Keratinocyte (primary cell): ENCODE results near the gene FBLN5. TPM values are rescaled to one million over a fixed set of nuclear protein-coding genes. Genes with fewer than 3 reads are reported as not detected.

Experiments
- DNase-seq: peaks from one replicate; pipeline ENCODE4 v3.0.0-alpha.2; 2011; ENCODE audit warnings: low read depth, missing footprints, low spot score
- FAIRE-seq: peaks from 2 replicates; lab custom pipeline; 2011; peaks lifted over from hg19 to GRCh38; lab: Jason Lieb, UNC
- H2AFZ ChIP-seq: 2 replicates; pipeline ENCODE4 v1.6.0; 2012; ENCODE audit warnings: low read length, control low read depth, inconsistent platforms; ENCODE audit not compliant: control insufficient read depth
- H3K27ac ChIP-seq: 2 replicates; pipeline ENCODE4 v1.5.1; 2011; ENCODE audit warnings: low read length; ENCODE audit not compliant: control insufficient read depth, insufficient read depth
- H3K27me3 ChIP-seq: 3 replicates; pipeline ENCODE4 v1.6.0; 2011; ENCODE audit warnings: low read length; ENCODE audit not compliant: control insufficient read depth, insufficient read depth; ENCODE audit errors: extremely low read depth
- H3K36me3 ChIP-seq, 2 experiments: 2 replicates in 1 of 2; 3 replicates in 1 of 2; pipeline ENCODE4 v1.5.1; 2011; ENCODE audit warnings: low read length in 2 of 2, mild to moderate bottlenecking in 1 of 2; ENCODE audit not compliant: control insufficient read depth in 2 of 2, insufficient read depth in 2 of 2; ENCODE audit errors: extremely low read depth in 1 of 2
- H3K4me1 ChIP-seq: 3 replicates; pipeline ENCODE4 v1.5.1; 2011; ENCODE audit warnings: low read length; ENCODE audit not compliant: control insufficient read depth, insufficient read depth; ENCODE audit errors: extremely low read depth
- H3K4me2 ChIP-seq: 3 replicates; pipeline ENCODE4 v1.6.0; 2011; ENCODE audit warnings: low read depth, low read length; ENCODE audit not compliant: control insufficient read depth, insufficient read depth; ENCODE audit errors: extremely low read depth
- H3K4me3 ChIP-seq, 3 experiments: fragments of 200-600 bp in 1 of 3; sonication (generic) in 1 of 3; 2 replicates in 2 of 3; 3 replicates in 1 of 3; pipeline ENCODE4 v1.5.1; 2011 to 2016; ENCODE audit warnings: low read length in 3 of 3, mild to moderate bottlenecking in 3 of 3, control low read depth in 2 of 3, inconsistent platforms in 1 of 3, low read depth in 1 of 3, mixed read lengths in 1 of 3, mixed run types in 1 of 3, moderate library complexity in 1 of 3; ENCODE audit not compliant: control insufficient read depth in 2 of 3, insufficient read depth in 2 of 3; ENCODE audit errors: extremely low read depth in 1 of 3
- H3K79me2 ChIP-seq: 2 replicates; pipeline ENCODE4 v1.6.0; 2012; ENCODE audit warnings: low read length; ENCODE audit not compliant: control insufficient read depth, insufficient read depth
- H3K9ac ChIP-seq: 3 replicates; pipeline ENCODE4 v1.6.0; 2011; ENCODE audit warnings: low read length; ENCODE audit not compliant: control insufficient read depth, insufficient read depth; ENCODE audit errors: extremely low read depth
- H3K9me1 ChIP-seq: 3 replicates; pipeline ENCODE4 v1.6.0; 2011; ENCODE audit warnings: low read length; ENCODE audit not compliant: control insufficient read depth, insufficient read depth; ENCODE audit errors: extremely low read depth
- H3K9me3 ChIP-seq: 2 replicates; pipeline ENCODE4 v1.5.1; 2012; ENCODE audit warnings: low read depth, low read length; ENCODE audit not compliant: control insufficient read depth
- H4K20me1 ChIP-seq: 3 replicates; pipeline ENCODE4 v1.6.0; 2011; ENCODE audit warnings: low read length; ENCODE audit not compliant: control insufficient read depth, insufficient read depth; ENCODE audit errors: extremely low read depth
- EZH2 ChIP-seq: IDR thresholded peaks from one replicate; pipeline ENCODE4 v1.6.1; 2012; ENCODE audit warnings: inconsistent platforms, mild to moderate bottlenecking, low read length, moderate library complexity
- dilution Hi-C: fragments of 300-500 bp; cut with MboI; formaldehyde crosslinking; loops from one replicate; pipeline ENCODE4 v1.7.0; 2020; ENCODE audit warnings: low sequenced_read_pairs; ENCODE audit not compliant: extremely low pct_ligation_motif_present
- polyA plus RNA-seq, 5 experiments: library from polyadenylated mRNA; depleted of rRNA in 3 of 5; stranded (reverse) in 3 of 5; stranded (forward) in 1 of 5; unstranded in 1 of 5; fragments of >200 nt; gene quantifications; 1 replicate in 1 of 5; 2 replicates in 3 of 5; 3 replicates in 1 of 5; pipeline versions ENCODE4 v1.2.1 to v1.2.3, GENCODE V29; 2011 to 2012; ENCODE audit warnings: missing spikeins in 2 of 5, low read depth in 1 of 5, low replicate concordance in 1 of 5
- TF ChIP-seq, protein P1 (sequence below), 3 experiments: IDR thresholded peaks in 1 of 3; conservative IDR thresholded peaks in 1 of 3; optimal IDR thresholded peaks in 1 of 3; 2 replicates in 2 of 3; 3 replicates in 1 of 3; pipeline versions ENCODE3 to v1.5.1; 2011; ENCODE audit warnings: low read length in 3 of 3, mild to moderate bottlenecking in 3 of 3, moderate library complexity in 2 of 3, control low read depth in 1 of 3, inconsistent platforms in 1 of 3; ENCODE audit not compliant: insufficient read depth in 2 of 3; ENCODE audit errors: extremely low read depth in 1 of 3

The FBLN5 gene
- polyA plus RNA-seq, 1 donor (not counting 4 experiments of a cell fraction or from before 2014, with no cell fraction given), result 0.10 TPM

DNA sequence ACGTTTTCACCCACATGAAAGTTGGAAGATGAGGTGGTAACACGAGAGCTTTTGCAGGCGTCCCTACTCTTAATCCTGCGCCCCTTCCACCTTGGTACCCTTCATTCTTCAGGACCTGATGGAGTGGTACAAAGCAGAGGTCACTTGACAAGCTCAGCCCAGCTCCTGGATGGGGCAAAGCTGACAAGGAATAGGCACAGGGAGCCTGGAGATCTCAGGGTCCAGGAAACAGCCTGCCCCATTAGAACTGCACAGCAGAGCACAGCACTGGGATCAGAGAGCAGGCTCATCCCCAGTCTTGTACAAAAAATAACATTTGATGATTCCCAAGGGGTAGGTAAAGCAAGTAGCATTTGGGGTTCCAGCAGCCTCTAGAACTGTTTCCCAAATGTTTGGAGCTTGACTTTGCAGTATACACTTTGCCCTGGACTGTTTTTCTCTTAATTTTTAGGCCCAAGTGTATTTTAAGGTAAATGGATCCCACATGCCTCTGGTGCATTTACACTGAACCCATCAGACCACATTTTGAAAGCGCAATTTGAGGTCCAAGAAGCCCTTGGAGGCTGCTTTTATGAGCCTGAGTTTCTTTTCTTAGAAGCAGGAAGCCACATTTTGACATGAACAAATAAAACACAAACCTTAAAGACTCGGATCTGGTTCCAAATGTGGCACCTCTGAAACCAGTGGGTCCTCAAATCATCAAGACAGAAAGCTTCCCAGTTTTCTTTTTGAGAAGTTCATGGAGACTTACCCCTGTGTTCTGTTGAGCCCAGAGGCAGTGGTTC is 80.8 kb downstream of the FBLN5 start:
- H3K27ac ChIP-seq, result no peak overlapping the region
- no peaks in the 10 kb centered on the region for H3K9me1 ChIP-seq
- H3K4me2 ChIP-seq, result no peak overlapping the region
- DNase-seq (no peak), FAIRE-seq (no peak)
- H3K4me3 ChIP-seq, result no peak overlapping the region
- no peak for TF ChIP-seq EZH2
- TF ChIP-seq, protein P1, sequence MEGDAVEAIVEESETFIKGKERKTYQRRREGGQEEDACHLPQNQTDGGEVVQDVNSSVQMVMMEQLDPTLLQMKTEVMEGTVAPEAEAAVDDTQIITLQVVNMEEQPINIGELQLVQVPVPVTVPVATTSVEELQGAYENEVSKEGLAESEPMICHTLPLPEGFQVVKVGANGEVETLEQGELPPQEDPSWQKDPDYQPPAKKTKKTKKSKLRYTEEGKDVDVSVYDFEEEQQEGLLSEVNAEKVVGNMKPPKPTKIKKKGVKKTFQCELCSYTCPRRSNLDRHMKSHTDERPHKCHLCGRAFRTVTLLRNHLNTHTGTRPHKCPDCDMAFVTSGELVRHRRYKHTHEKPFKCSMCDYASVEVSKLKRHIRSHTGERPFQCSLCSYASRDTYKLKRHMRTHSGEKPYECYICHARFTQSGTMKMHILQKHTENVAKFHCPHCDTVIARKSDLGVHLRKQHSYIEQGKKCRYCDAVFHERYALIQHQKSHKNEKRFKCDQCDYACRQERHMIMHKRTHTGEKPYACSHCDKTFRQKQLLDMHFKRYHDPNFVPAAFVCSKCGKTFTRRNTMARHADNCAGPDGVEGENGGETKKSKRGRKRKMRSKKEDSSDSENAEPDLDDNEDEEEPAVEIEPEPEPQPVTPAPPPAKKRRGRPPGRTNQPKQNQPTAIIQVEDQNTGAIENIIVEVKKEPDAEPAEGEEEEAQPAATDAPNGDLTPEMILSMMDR (optimal IDR thresholded peaks at IDR 0.05 in 1 of 3, IDR thresholded peaks at IDR 0.05 in 1 of 3, conservative IDR thresholded peaks at IDR 0.05 in 1 of 3; ENCODE audit: extremely low read depth in 1 of 3, insufficient read depth in 2 of 3, low read length in 3 of 3), result no peak
- no peaks in the 10 kb centered on the region for H3K79me2 ChIP-seq
- H3K9ac ChIP-seq, result no peak overlapping the region
- no peaks in the 10 kb centered on the region for H3K9me3 ChIP-seq
- no peaks in the 10 kb centered on the region for H4K20me1 ChIP-seq
- dilution Hi-C loops, result no loop called here
- no peaks in the 10 kb centered on the region for H3K36me3 ChIP-seq
- no peaks in the 10 kb centered on the region for H3K4me1 ChIP-seq
- H3K27me3 ChIP-seq, result no peaks in the 10 kb centered on the region
- no peak overlapping the region for H2AFZ ChIP-seq

GRCh38 chr14:91866061-91866460 is 81.4 kb downstream of the FBLN5 start:
- Histone ChIP-seq H4K20me1 (no peaks in the 10 kb centered on the region), H3K36me3 (no peaks in the 10 kb centered on the region), H3K9me3 (no peaks in the 10 kb centered on the region), H2AFZ (no peak overlapping the region), H3K9me1 (no peaks in the 10 kb centered on the region), H3K9ac (no peak overlapping the region), H3K4me2 (no peak overlapping the region), H3K4me1 (no peaks in the 10 kb centered on the region), H3K79me2 (no peaks in the 10 kb centered on the region), H3K27ac (no peak overlapping the region), H3K27me3 (no peaks in the 10 kb centered on the region), H3K4me3 (no peak overlapping the region)
- TF ChIP-seq, protein P1 (optimal IDR thresholded peaks at IDR 0.05 in 1 of 3, IDR thresholded peaks at IDR 0.05 in 1 of 3, conservative IDR thresholded peaks at IDR 0.05 in 1 of 3; ENCODE audit: extremely low read depth in 1 of 3, insufficient read depth in 2 of 3, low read length in 3 of 3), result no peak
- no peak for TF ChIP-seq EZH2
- DNase-seq (no peak), FAIRE-seq (no peak)
- dilution Hi-C loops, result no loop called here
